Endothelial cell of umbilical vein (primary cell): Measurements from ENCODE around the gene FOXJ3. TPM values are rescaled to one million over a fixed set of nuclear protein-coding genes. Genes with fewer than 3 reads are reported as not detected.

ENCODE experiments used
- BruUV-seq: library from RNA; stranded (reverse); fragments of 400-500 nt; replicated peaks from 2 replicates; lab custom pipeline; 2021; lab: Mats Ljungman, UMichigan
- CTCF ChIA-PET: fragments of 300-600, 350-600 bp; sonication (Branson Sonifier 250); formaldehyde crosslinking; loops from one replicate; lab custom pipeline; 2021; ENCODE audit warnings: antibody characterized with exemption, inconsistent platforms; lab: Charles Lee
- POLR2A ChIA-PET: fragments of 300-600, 350-600 bp; sonication (Branson Sonifier 250); formaldehyde crosslinking; loops from one replicate; lab custom pipeline; 2021; ENCODE audit warnings: antibody characterized with exemption, inconsistent platforms; lab: Charles Lee
- DNase-seq: peaks from one replicate; pipeline ENCODE4 v3.0.0-alpha.2; 2011; ENCODE audit warnings: low read depth, low spot score
- FAIRE-seq: peaks from 2 replicates; lab custom pipeline; 2011; peaks lifted over from hg19 to GRCh38; lab: Jason Lieb, UNC
- H2AFZ ChIP-seq: 2 replicates; pipeline ENCODE4 v1.6.0; 2012; ENCODE audit warnings: low read depth, low read length, control low read depth, inconsistent platforms
- H3K27ac ChIP-seq: 2 replicates; pipeline ENCODE4 v1.5.1; 2011; ENCODE audit warnings: low read depth, mild to moderate bottlenecking, control low read depth, low read length, moderate library complexity; ENCODE audit not compliant: insufficient read depth
- H3K27me3 ChIP-seq, 2 experiments: 2 replicates each; pipeline versions ENCODE4 v1.6.0 to v1.6.1; 2011; ENCODE audit warnings: low read length in 2 of 2, mixed read lengths in 1 of 2; ENCODE audit not compliant: control insufficient read depth in 2 of 2, insufficient read depth in 2 of 2
- H3K36me3 ChIP-seq, 2 experiments: 2 replicates in 1 of 2; 3 replicates in 1 of 2; pipeline ENCODE4 v1.5.1; 2011; ENCODE audit warnings: low read length in 2 of 2, mild to moderate bottlenecking in 1 of 2, moderate library complexity in 1 of 2; ENCODE audit not compliant: control insufficient read depth in 2 of 2, insufficient read depth in 2 of 2; ENCODE audit errors: extremely low read depth in 1 of 2
- H3K4me1 ChIP-seq: 3 replicates; pipeline ENCODE4 v1.5.1; 2011; ENCODE audit warnings: mild to moderate bottlenecking, low read length; ENCODE audit not compliant: control insufficient read depth, insufficient read depth; ENCODE audit errors: extremely low read depth
- H3K4me2 ChIP-seq: 2 replicates; pipeline ENCODE4 v1.6.1; 2011; ENCODE audit warnings: low read length, control low read depth, mixed read lengths; ENCODE audit not compliant: insufficient read depth
- H3K4me3 ChIP-seq, 3 experiments: fragments of 200-600 bp in 1 of 3; sonication (generic), shearing (Covaris generic) in 1 of 3; replicated peaks in 1 of 3; 2 replicates each; pipeline ENCODE4 v1.5.1; 2011 to 2016; ENCODE audit warnings: control low read depth in 3 of 3, low read length in 3 of 3, mild to moderate bottlenecking in 2 of 3, inconsistent platforms in 1 of 3, low read depth in 1 of 3, moderate library complexity in 1 of 3; ENCODE audit not compliant: insufficient read depth in 1 of 3
- H3K79me2 ChIP-seq: 2 replicates; pipeline ENCODE4 v1.6.0; 2012; ENCODE audit warnings: low read length, inconsistent platforms; ENCODE audit not compliant: control insufficient read depth, insufficient read depth
- H3K9ac ChIP-seq: replicated peaks from 2 replicates; pipeline ENCODE3; 2011; ENCODE audit warnings: low read length, control low read depth; ENCODE audit not compliant: insufficient read depth; ENCODE audit errors: extremely low read depth
- H3K9me1 ChIP-seq: replicated peaks from 3 replicates; pipeline ENCODE4 v1.6.0; 2011; ENCODE audit warnings: mild to moderate bottlenecking, low read length; ENCODE audit not compliant: control insufficient read depth, insufficient read depth; ENCODE audit errors: extremely low read depth
- H3K9me3 ChIP-seq: replicated peaks from 2 replicates; pipeline ENCODE4 v1.5.1; 2012; ENCODE audit warnings: low read length, inconsistent platforms; ENCODE audit not compliant: control insufficient read depth, insufficient read depth
- H4K20me1 ChIP-seq: replicated peaks from 2 replicates; pipeline ENCODE3; 2011; ENCODE audit warnings: mild to moderate bottlenecking, low read length; ENCODE audit not compliant: control insufficient read depth, insufficient read depth; ENCODE audit errors: extremely low read depth
- EZH2 ChIP-seq: IDR thresholded peaks from 2 replicates; pipeline ENCODE4 v1.6.1; 2012; ENCODE audit warnings: borderline replicate concordance, low read depth, mild to moderate bottlenecking, moderate library complexity, low read length, inconsistent platforms; ENCODE audit not compliant: severe bottlenecking
- FOS ChIP-seq: IDR thresholded peaks from 2 replicates; pipeline ENCODE4 v1.6.1; 2011; ENCODE audit warnings: mild to moderate bottlenecking, low read length, moderate library complexity, borderline replicate concordance; ENCODE audit not compliant: insufficient read depth
- GATA2 ChIP-seq: IDR thresholded peaks from 2 replicates; pipeline ENCODE4 v1.7.0; 2011; ENCODE audit warnings: low read depth, mild to moderate bottlenecking, moderate library complexity, mixed read lengths, low read length; ENCODE audit not compliant: insufficient read length, insufficient read depth
- JUN ChIP-seq: IDR thresholded peaks from 2 replicates; pipeline ENCODE4 v1.6.1; 2011; ENCODE audit warnings: borderline replicate concordance, low read depth; ENCODE audit not compliant: insufficient read length, insufficient read depth
- MAX ChIP-seq: IDR thresholded peaks from 2 replicates; pipeline ENCODE4 v1.6.1; 2011; ENCODE audit not compliant: insufficient read depth, insufficient read length
- MYC ChIP-seq: IDR thresholded peaks from one replicate; pipeline ENCODE4 v1.6.1; 2011; ENCODE audit warnings: mild to moderate bottlenecking, low read depth, low read length
- POLR2A ChIP-seq: IDR thresholded peaks from 2 replicates; pipeline ENCODE4 v1.6.1; 2012; ENCODE audit warnings: low read depth, mild to moderate bottlenecking, control low read depth, low read length
- POLR2AphosphoS5 ChIP-seq: IDR thresholded peaks from 2 replicates; pipeline ENCODE4 v1.6.1; 2012; ENCODE audit warnings: low read depth, mild to moderate bottlenecking, control low read depth, low read length, moderate library complexity; ENCODE audit not compliant: insufficient read depth
- dilution Hi-C: fragments of 300-500 bp; cut with MboI; formaldehyde crosslinking; loops from one replicate; pipeline ENCODE4 v1.15.0; 2019; ENCODE audit warnings: low sequenced_read_pairs; ENCODE audit not compliant: extremely low pct_ligation_motif_present
- intact Hi-C: fragments of 100-400 bp; cut with micrococcal nuclease; formaldehyde crosslinking; loops from one replicate; pipeline ENCODE4 v1.10.0; 2022
- polyA plus RNA-seq, 4 experiments: library from polyadenylated mRNA; depleted of rRNA in 3 of 4; stranded (reverse) in 3 of 4; unstranded in 1 of 4; fragments of >200 nt; gene quantifications; 2 replicates each; pipeline versions ENCODE4 v1.2.1 to v1.2.3, GENCODE V29; 2011 to 2012; ENCODE audit warnings: missing spikeins in 1 of 4
- total RNA-seq: library from RNA; stranded (reverse); gene quantifications from 2 replicates; pipeline ENCODE4 v1.2.3, GENCODE V29; 2021
- TF ChIP-seq, protein P1 (sequence below), 2 donors: IDR thresholded peaks; 1 replicate in 1 of 2; 2 replicates in 1 of 2; pipeline ENCODE4 v1.5.1; 2011; ENCODE audit warnings: low read length in 2 of 2, mild to moderate bottlenecking in 2 of 2, moderate library complexity in 2 of 2, control low read depth in 1 of 2, inconsistent platforms in 1 of 2, low read depth in 1 of 2; ENCODE audit not compliant: insufficient read depth in 1 of 2; ENCODE audit errors: extremely low read depth in 1 of 2

Gene FOXJ3
- total and polyA plus RNA-seq, 2 donors (not counting 3 experiments of a cell fraction or from before 2014, with no cell fraction given) = 34.7 to 38.8 TPM

- Histone ChIP-seq H3K9ac (no peak overlapping the region), H4K20me1 (peaks cover 2% of the 10 kb centered on the region), H3K27me3 (no peaks in the 10 kb centered on the region), H3K4me1 (no peaks in the 10 kb centered on the region), H3K27ac (no peak overlapping the region), H3K4me2 (no peak overlapping the region), H3K9me1 (no peaks in the 10 kb centered on the region), H3K4me3 (no peak overlapping the region), H2AFZ (no peak overlapping the region), H3K9me3 (no peaks in the 10 kb centered on the region), H3K79me2 (no peaks in the 10 kb centered on the region), H3K36me3 (peaks cover 2 to 5% of the 10 kb centered on the region in 2 experiments)
- ChIA-PET CTCF (interaction anchor here (0.8 to 2.7 kb wide), 2 partner anchors 15 to 19 kb away, joined by 3 to 14 read pairs; no protein-coding TSS in a partner anchor), POLR2A (no interaction called here)
- no TSS peak for BruUV-seq
- no peak for TF ChIP-seq GATA2
- TF ChIP-seq, protein P1, sequence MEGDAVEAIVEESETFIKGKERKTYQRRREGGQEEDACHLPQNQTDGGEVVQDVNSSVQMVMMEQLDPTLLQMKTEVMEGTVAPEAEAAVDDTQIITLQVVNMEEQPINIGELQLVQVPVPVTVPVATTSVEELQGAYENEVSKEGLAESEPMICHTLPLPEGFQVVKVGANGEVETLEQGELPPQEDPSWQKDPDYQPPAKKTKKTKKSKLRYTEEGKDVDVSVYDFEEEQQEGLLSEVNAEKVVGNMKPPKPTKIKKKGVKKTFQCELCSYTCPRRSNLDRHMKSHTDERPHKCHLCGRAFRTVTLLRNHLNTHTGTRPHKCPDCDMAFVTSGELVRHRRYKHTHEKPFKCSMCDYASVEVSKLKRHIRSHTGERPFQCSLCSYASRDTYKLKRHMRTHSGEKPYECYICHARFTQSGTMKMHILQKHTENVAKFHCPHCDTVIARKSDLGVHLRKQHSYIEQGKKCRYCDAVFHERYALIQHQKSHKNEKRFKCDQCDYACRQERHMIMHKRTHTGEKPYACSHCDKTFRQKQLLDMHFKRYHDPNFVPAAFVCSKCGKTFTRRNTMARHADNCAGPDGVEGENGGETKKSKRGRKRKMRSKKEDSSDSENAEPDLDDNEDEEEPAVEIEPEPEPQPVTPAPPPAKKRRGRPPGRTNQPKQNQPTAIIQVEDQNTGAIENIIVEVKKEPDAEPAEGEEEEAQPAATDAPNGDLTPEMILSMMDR (IDR thresholded peaks at IDR 0.05; ENCODE audit: extremely low read depth in 1 of 2, insufficient read depth in 1 of 2, low read depth in 1 of 2, low read length in 2 of 2) = no peak
- TF ChIP-seq MYC = no peak
- no peak for TF ChIP-seq EZH2
- no peak for TF ChIP-seq POLR2A
- no peak for TF ChIP-seq JUN
- TF ChIP-seq FOS = no peak
- no peak for TF ChIP-seq POLR2AphosphoS5
- TF ChIP-seq MAX = no peak
- DNase-seq (no peak), FAIRE-seq (no peak)
- intact Hi-C loops = no loop called here
- dilution Hi-C loops = no loop called here
Measured at GRCh38 chr1:42192106-42192505, 142.9 kb downstream of the FOXJ3 start.
